PFSK-1 (cell line): Measurements from ENCODE around the gene STAG1.

ENCODE experiments used
- FOXP2 ChIP-seq: optimal IDR thresholded peaks from 2 replicates; pipeline ENCODE3; 2011; ENCODE audit warnings: borderline replicate concordance, control low read depth, inconsistent platforms; ENCODE audit not compliant: insufficient read depth; ENCODE audit errors: extremely low read length, extremely low read depth
- POLR2AphosphoS5 ChIP-seq: IDR thresholded peaks from 2 replicates; pipeline ENCODE4 v1.6.1; 2012; ENCODE audit warnings: low read depth, mild to moderate bottlenecking, control low read depth, low read length, moderate library complexity
- REST ChIP-seq, 2 experiments: IDR thresholded peaks; 2 replicates each; pipeline versions ENCODE4 v1.6.1 to v1.8.0; 2011 to 2012; ENCODE audit warnings: low read depth in 2 of 2, low read length in 2 of 2, control low read depth in 1 of 2, inconsistent platforms in 1 of 2, mild to moderate bottlenecking in 1 of 2, moderate library complexity in 1 of 2; ENCODE audit not compliant: insufficient read depth in 1 of 2
- SIN3A ChIP-seq: IDR thresholded peaks from 2 replicates; pipeline ENCODE4 v1.6.1; 2012; ENCODE audit warnings: mild to moderate bottlenecking, low read length, moderate library complexity, borderline replicate concordance; ENCODE audit not compliant: insufficient read depth
- TAF1 ChIP-seq: IDR thresholded peaks from 2 replicates; pipeline ENCODE4 v1.6.1; 2012; ENCODE audit warnings: low read length, control low read depth, borderline replicate concordance; ENCODE audit not compliant: insufficient read depth

Gene STAG1

GRCh38 chr3:136708333-136708985 lies 43.7 kb downstream of the STAG1 start:
- no peak for TF ChIP-seq FOXP2
- no peak for TF ChIP-seq TAF1
- TF ChIP-seq SIN3A: no peak
- no peak for TF ChIP-seq POLR2AphosphoS5
- no peak for TF ChIP-seq REST (IDR thresholded peaks at IDR 0.05; ENCODE audit: insufficient read depth in 1 of 2, low read depth in 2 of 2, low read length in 2 of 2)

GRCh38 chr3:136703429-136703828 lies 48.7 kb downstream of the STAG1 start:
- TF ChIP-seq SIN3A (no peak), POLR2AphosphoS5 (no peak), FOXP2 (no peak), TAF1 (no peak), REST (IDR thresholded peaks at IDR 0.05; ENCODE audit: insufficient read depth in 1 of 2, low read depth in 2 of 2, low read length in 2 of 2) (no peak)

GRCh38 chr3:136699271-136699828 lies 52.8 kb downstream of the STAG1 start:
- TF ChIP-seq POLR2AphosphoS5 (no peak), SIN3A (no peak), REST (IDR thresholded peaks at IDR 0.05; ENCODE audit: insufficient read depth in 1 of 2, low read depth in 2 of 2, low read length in 2 of 2) (no peak), TAF1 (no peak), FOXP2 (no peak)

GRCh38 chr3:136698361-136698760 lies 53.8 kb downstream of the STAG1 start:
- TF ChIP-seq SIN3A (no peak), FOXP2 (no peak), REST (IDR thresholded peaks at IDR 0.05; ENCODE audit: insufficient read depth in 1 of 2, low read depth in 2 of 2, low read length in 2 of 2) (no peak), TAF1 (no peak), POLR2AphosphoS5 (no peak)
